ENCODE data around the gene DNAJC21.

DNA sequence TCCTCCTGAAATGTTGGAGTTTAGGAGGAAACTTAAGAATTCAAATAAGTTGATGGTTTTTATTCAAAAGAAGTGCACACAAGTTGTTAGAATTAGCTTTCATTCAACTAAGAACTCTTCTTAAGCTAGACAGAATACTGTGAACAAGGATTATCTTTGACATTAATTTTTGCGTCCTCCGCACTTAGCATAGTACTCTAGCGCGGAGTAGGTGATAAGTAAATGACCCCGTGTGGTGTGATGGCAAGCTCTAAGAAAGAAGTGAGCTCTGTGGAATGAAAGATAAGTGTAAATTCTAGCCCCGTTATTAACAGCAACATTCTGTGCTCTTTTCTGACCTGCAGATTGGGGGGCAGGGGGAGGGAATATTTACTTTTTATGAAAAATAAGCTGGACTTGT, 12.8 kb upstream of the DNAJC21 start:
- no peak for TF ChIP-seq POLR2AphosphoS5 (IDR thresholded peaks at IDR 0.05)
- no peak for TF ChIP-seq CTCF (IDR thresholded peaks at IDR 0.05)
